HG02938 (cell line): ENCODE results near the gene GIPC3.

Experiments
- ATAC-seq: cut with Tn5 transposase; IDR thresholded peaks from one replicate; pipeline ENCODE4 v1.9.1; 2021; ENCODE audit warnings: mild to moderate bottlenecking, moderate library complexity; ENCODE audit not compliant: unreplicated experiment

The GIPC3 gene, protein sequence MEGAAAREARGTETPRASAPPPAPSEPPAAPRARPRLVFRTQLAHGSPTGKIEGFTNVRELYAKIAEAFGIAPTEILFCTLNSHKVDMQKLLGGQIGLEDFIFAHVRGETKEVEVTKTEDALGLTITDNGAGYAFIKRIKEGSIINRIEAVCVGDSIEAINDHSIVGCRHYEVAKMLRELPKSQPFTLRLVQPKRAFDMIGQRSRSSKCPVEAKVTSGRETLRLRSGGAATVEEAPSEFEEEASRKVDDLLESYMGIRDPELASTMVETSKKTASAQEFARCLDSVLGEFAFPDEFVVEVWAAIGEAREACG

DNA sequence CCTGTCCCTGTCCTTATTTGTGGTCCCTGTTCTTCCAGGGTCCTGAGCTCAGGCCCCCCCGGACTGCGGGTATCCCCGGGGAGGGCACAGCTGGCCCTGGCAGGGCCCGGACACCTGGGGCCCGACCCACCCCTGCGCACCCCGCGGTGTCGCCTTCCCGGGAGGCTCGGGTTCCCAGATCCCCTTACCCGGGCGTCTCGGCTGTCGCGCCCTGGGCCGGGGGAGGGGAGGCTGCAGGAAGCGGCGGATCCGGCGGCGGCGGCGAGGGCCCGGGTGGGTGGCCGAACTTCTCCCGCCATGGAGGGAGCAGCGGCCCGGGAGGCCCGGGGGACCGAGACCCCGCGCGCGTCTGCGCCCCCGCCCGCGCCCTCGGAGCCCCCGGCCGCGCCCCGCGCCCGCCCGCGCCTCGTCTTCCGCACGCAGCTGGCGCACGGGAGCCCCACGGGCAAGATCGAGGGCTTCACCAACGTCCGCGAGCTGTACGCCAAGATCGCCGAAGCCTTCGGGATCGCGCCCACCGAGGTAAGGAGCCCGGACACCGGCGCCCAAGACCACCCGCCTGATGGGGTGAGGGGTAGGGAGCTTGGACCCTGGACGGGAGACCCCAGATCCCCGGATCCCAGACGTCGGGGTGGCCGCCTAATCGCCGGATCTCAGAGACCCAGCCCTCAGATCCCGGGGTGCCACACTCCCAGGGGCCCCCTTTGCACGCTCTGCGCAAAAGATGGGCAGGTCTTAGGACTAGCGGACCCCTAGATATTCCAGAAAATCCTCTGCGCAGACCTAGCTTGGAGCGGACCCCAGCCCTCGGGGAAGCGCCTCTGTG is at the start of gene GIPC3:
TSS of gene GIPC3 (plus strand) at position 178 of the 826 bp plus-strand sequence. CDS start at position 298, 120 bp downstream.
- ATAC-seq = no peak

DNA sequence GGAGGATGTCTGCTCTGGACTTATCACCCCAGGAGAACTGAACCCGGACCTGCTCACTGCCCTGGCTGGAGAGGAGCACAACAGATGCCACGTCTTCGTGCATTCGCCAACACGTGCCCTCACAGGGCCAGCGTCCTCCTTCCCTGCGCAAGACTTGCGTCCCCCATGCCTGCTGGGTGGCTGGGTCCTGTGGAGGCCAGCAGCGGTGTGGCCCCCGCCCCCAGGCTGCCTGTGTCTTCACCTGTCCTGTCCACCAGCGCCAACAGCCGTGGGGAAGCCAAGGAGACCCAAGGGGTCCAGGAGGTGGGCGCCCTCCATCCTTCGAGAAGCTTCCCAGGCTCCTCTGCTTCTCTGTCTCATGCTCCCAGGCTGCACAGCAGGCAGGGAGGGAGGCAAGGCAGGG is 49.7 kb upstream of the GIPC3 start:
- ATAC-seq = no peak

DNA sequence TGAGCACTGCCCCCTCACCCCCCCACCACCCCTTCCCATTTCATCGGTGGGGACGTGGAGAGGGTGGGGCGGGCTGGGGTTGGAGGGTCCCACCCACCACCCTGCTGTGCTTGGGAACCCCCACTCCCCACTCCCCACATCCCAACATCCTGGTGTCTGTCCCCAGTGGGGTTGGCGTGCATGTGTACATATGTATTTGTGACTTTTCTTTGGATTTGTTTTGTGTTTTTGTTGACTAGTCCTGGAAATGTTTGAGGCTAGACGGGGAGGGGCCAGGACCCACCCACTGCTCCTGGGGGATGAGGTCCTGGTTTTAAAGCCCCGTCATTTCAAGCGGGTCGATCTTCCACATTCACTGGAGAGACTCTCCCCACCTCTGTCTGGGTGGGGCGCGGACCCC is 49.3 kb upstream of the GIPC3 start:
- no peak for ATAC-seq

- no peak for ATAC-seq
Observed at GRCh38 chr19:3536429-3537100, 48.7 kb upstream of the GIPC3 start.

GRCh38 chr19:3537101-3537437 is 48.2 kb upstream of the GIPC3 start:
- ATAC-seq = no peak

DNA sequence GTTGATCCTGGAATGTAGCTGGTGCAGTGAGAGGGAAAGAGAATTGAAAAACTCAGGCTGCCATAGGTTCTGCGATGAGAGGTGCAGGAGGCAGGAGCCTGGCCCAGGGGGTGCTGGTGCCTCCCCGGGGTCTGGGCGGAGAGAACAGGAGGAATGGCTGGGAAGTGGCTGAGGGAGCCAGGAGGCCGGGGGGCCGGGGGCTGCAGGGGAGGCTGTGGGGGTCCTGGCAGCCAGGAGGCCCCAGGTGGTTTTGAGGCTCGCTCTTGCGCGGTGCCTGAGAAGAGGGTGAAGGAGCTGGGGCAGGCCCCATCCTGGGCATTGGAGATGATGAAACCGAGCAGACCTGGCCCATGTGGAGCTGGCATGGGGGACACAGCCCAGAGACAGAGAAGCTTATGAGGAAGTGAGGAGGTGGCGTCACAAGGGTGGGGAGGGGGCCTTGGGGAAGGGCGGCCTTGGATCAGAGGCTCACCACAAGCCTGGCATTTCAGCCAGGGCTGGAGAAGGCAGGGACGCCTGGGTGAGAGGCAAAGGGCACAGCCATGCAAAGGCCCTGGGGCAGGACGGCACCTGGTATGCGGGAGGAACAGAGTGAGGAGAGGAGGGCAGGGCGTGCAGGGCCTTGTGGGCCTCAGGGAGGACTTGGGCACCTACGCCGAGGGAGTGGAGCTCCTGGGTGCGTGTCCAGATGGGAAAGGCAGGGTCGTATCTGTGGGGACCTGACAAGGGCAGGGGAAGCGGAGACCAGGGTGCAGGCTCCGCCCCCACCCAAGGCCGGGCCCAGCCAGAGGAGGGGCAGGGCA is 47.6 kb upstream of the GIPC3 start:
- no peak for ATAC-seq

GRCh38 chr19:3538258-3538929 is 46.9 kb upstream of the GIPC3 start:
- ATAC-seq = no peak

GRCh38 chr19:3538965-3539755 is 46.1 kb upstream of the GIPC3 start, which contains the start of gene TEKTIP1:
TEKTIP1 (plus strand) TSS chr19:3539174; CDS start chr19:3539178, 4 bp downstream.
- no peak for ATAC-seq

GRCh38 chr19:3539756-3540118 is 45.5 kb upstream of the GIPC3 start:
- no peak for ATAC-seq

DNA sequence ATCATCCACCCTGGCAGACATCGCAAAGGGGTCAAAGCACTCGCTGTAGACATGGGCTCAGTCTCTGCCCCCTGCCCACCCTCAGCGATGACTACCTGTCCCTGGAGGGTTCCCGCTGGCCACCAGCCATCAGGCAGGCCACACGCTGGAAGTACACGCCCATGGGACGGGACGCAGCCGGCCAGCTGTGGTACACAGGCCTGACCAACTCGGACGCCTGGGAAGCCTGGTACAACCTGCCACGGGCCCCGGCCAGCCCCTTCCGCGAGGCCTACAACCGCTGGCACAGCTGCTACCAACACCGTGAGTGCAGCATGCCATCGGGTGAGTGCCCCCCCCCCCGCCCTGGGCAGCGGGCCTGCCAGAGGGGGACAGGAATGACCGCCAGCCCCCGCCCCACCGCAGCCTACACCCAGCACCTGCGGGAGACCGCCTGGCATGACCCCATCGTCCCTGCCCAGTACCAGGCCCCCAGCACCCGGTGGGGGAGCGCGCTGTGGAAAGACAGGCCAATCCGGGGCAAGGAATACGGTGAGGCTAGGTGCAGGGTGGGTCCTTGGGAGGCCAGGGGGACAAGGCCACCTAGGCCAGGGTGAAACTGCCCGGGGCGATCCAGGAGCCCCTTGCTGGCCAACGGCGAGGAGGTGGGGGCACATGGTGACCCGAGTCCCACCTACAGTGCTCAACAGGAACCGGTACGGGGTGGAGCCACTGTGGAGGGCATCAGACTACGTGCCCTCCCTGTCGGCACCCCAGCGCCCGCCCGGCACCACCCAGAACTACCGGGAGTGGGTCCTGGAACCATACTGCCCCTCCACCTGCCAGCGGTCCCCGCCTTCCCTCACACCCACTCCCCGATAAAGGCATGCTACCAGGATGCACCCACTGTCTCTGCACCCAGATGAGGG is 41.9 kb upstream of the GIPC3 start:
- ATAC-seq = no peak

GRCh38 chr19:3544058-3544376 is 41.3 kb upstream of the GIPC3 start:
- ATAC-seq = no peak

GRCh38 chr19:3544742-3545668 is 40.3 kb upstream of the GIPC3 start:
- no peak for ATAC-seq

GRCh38 chr19:3545669-3546034 is 39.6 kb upstream of the GIPC3 start:
- ATAC-seq = no peak

DNA sequence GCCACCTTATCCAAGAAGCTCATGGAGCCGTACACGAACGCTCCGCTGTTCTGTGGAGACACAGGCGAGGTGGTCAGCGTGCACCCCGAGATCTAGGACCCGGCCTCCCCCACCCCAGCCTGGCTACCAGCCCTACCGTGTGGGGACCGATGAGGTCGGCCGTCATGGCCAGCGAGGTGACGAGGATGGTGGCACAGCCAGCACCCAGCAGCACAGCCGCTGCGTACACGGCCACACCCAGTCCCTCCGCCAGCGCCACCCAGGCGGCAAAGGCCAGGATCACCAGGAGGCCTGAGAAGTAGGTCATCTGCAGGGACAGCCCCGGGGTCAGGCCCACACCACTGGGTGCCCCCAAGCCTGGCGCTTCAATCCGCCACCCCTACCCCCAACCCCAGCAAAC is 39.2 kb upstream of the GIPC3 start:
- no peak for ATAC-seq

GRCh38 chr19:3547301-3547731 is 38.0 kb upstream of the GIPC3 start:
- ATAC-seq = no peak

DNA sequence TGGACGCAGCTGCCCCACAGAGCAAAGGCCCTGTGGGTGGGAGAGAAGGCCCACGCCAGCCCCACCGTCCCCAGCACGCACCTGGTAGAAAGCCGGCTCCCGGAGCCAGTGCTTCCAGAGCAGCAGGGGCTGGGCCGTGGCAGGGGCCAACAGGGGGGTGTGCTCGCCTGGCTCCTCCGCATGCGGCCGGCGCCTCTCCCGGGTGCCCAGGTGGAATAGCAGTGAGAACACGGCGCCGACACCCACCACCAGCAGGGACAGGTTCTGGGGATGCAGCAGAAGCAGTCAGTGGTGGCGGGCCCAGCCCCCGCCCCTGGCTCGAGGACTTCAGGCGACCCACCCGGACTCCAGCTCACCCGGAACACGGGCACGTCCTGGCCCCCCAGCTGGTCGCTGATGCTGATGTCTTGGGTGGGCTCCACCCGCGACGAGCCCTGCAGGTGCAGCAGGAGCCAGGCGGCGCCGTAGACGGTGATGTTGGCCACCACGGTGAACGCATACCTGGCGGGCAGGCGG is 37.5 kb upstream of the GIPC3 start:
- ATAC-seq = no peak

DNA sequence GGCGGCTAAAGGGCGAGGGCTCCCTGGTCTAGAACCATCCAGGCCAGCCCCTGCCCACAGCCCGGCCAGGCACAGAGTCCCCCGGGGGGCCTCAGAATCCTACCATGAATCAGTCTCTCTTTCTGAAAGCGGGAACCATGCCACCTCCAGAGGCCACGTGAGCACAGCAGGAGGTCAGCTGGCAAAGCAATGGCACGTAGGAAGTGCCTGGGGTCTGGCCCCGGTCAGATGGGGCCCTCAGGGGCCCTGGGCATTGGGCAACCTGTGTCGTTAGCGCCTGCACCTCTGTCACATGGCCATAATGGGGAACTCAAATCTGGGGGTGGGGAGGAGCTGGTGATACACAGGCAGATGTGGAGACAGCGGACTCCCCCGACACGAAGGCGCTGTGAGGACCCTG is 36.7 kb upstream of the GIPC3 start:
- ATAC-seq = no peak
